Parathyroid adenoma (tissue), 2 donors: ENCODE data around the gene TMEM208.

Experiments used
- H2AFZ ChIP-seq: fragments of 300-600 bp; sonication (generic); one replicate; pipeline ENCODE4 v1.7.0; 2017; ENCODE audit warnings: antibody characterized with exemption, mild to moderate bottlenecking
- H3K27ac ChIP-seq: fragments of 300-600 bp; sonication (generic); one replicate; pipeline ENCODE4 v1.7.0; 2017
- H3K27me3 ChIP-seq: fragments of 300-600 bp; sonication (generic); one replicate; pipeline ENCODE4 v1.7.0; 2017; ENCODE audit warnings: low read length; ENCODE audit not compliant: control insufficient read depth, insufficient read depth
- H3K36me3 ChIP-seq: fragments of 300-600 bp; sonication (generic); one replicate; pipeline ENCODE4 v1.7.0; 2017; ENCODE audit warnings: low read length; ENCODE audit not compliant: control insufficient read depth, insufficient read depth
- H3K4me1 ChIP-seq: fragments of 300-600 bp; sonication (generic); one replicate; pipeline ENCODE4 v1.7.0; 2017; ENCODE audit warnings: control low read depth
- H3K4me2 ChIP-seq: fragments of 300-600 bp; sonication (generic); one replicate; pipeline ENCODE4 v1.7.0; 2017; ENCODE audit warnings: low read length
- H3K4me3 ChIP-seq: fragments of 300-600 bp; sonication (generic); one replicate; pipeline ENCODE4 v1.7.0; 2017; ENCODE audit warnings: low read depth, low read length
- H3K79me2 ChIP-seq: fragments of 300-600 bp; sonication (generic); one replicate; pipeline ENCODE4 v1.7.0; 2017; ENCODE audit warnings: control low read depth
- H3K9ac ChIP-seq: fragments of 300-600 bp; sonication (generic); one replicate; pipeline ENCODE4 v1.7.0; 2017; ENCODE audit warnings: mild to moderate bottlenecking
- H3K9me3 ChIP-seq: fragments of 300-600 bp; sonication (generic); one replicate; pipeline ENCODE4 v1.7.0; 2017; ENCODE audit warnings: low read length; ENCODE audit not compliant: control insufficient read depth
- CTCF ChIP-seq: fragments of 300-600 bp; sonication (generic); IDR thresholded peaks from one replicate; pipeline ENCODE4 v1.7.0; 2017; ENCODE audit warnings: antibody characterized with exemption, mild to moderate bottlenecking
- donor health status: primary hyperparathyroidism.

The TMEM208 gene

GRCh38 chr16:67270931-67271338, 44.0 kb downstream of the TMEM208 start:
- no peaks in the 10 kb centered on the region for H3K36me3 ChIP-seq
- H3K9me3 ChIP-seq, result no peaks in the 10 kb centered on the region
- H3K27ac ChIP-seq, result no peak overlapping the region
- no peaks in the 10 kb centered on the region for H3K4me1 ChIP-seq
- H2AFZ ChIP-seq, result no peak overlapping the region
- H3K4me2 ChIP-seq, result no peak overlapping the region
- no peaks in the 10 kb centered on the region for H3K79me2 ChIP-seq
- H3K9ac ChIP-seq, result no peak overlapping the region
- no peak for TF ChIP-seq CTCF
- H3K27me3 ChIP-seq, result no peaks in the 10 kb centered on the region
- H3K4me3 ChIP-seq, result no peak overlapping the region

GRCh38 chr16:67271446-67271845, 44.5 kb downstream of the TMEM208 start:
- Histone ChIP-seq H3K4me1 (no peaks in the 10 kb centered on the region), H3K79me2 (no peaks in the 10 kb centered on the region), H3K27ac (no peak overlapping the region), H3K4me3 (no peak overlapping the region), H3K9ac (no peak overlapping the region), H3K4me2 (no peak overlapping the region), H3K9me3 (no peaks in the 10 kb centered on the region), H2AFZ (no peak overlapping the region), H3K36me3 (no peaks in the 10 kb centered on the region), H3K27me3 (no peaks in the 10 kb centered on the region)
- no peak for TF ChIP-seq CTCF

GRCh38 chr16:67275321-67275720, 48.4 kb downstream of the TMEM208 start:
- no peaks in the 10 kb centered on the region for H3K4me1 ChIP-seq
- no peak overlapping the region for H3K4me3 ChIP-seq
- H3K9ac ChIP-seq, result no peak overlapping the region
- no peaks in the 10 kb centered on the region for H3K9me3 ChIP-seq
- no peak overlapping the region for H2AFZ ChIP-seq
- no peaks in the 10 kb centered on the region for H3K27me3 ChIP-seq
- H3K36me3 ChIP-seq, result no peaks in the 10 kb centered on the region
- no peak overlapping the region for H3K4me2 ChIP-seq
- TF ChIP-seq CTCF, result no peak
- H3K79me2 ChIP-seq, result no peaks in the 10 kb centered on the region
- no peak overlapping the region for H3K27ac ChIP-seq

GRCh38 chr16:67277294-67277998, 50.5 kb downstream of the TMEM208 start:
- H3K4me3 ChIP-seq, result no peak overlapping the region
- no peaks in the 10 kb centered on the region for H3K4me1 ChIP-seq
- no peak for TF ChIP-seq CTCF
- H3K9ac ChIP-seq, result no peak overlapping the region
- H3K4me2 ChIP-seq, result no peak overlapping the region
- H3K36me3 ChIP-seq, result no peaks in the 10 kb centered on the region
- H3K27ac ChIP-seq, result no peak overlapping the region
- H3K79me2 ChIP-seq, result no peaks in the 10 kb centered on the region
- H3K27me3 ChIP-seq, result no peaks in the 10 kb centered on the region
- no peaks in the 10 kb centered on the region for H3K9me3 ChIP-seq
- H2AFZ ChIP-seq, result no peak overlapping the region
